ENCODE data around the gene PAOX.

The PAOX gene

GRCh38 chr10:133358162-133358924 is 20.7 kb upstream of the PAOX start:
- no CpG with 5 or more reads among the region's 41 CpGs for WGBS (ENCODE audit: extremely low coverage, insufficient coverage, insufficient read length)
- H3K9me3 ChIP-seq (ENCODE audit: insufficient read depth, low read depth, low read length), result peaks cover 2% of the 10 kb centered on the region
- no peak overlapping the region for H2AFZ ChIP-seq (ENCODE audit: insufficient read depth, low read length, poor library complexity)
- no peak overlapping the region for H3K18ac ChIP-seq (ENCODE audit: low read length)
- H3K36me3 ChIP-seq (ENCODE audit: control insufficient read depth in 1 of 2, insufficient read depth in 2 of 2, low read length in 2 of 2), result peaks cover 19 to 20% of the 10 kb centered on the region in 2 experiments
- H3K4me1 ChIP-seq (ENCODE audit: control insufficient read depth in 1 of 2, insufficient read depth in 2 of 2, low read length in 2 of 2), result peaks cover 8 to 9% of the 10 kb centered on the region in 2 experiments
- peaks cover 6% of the 10 kb centered on the region for H3K79me1 ChIP-seq (ENCODE audit: low read length)
- H3K4ac ChIP-seq (ENCODE audit: low read depth, low read length), result no peak overlapping the region
- H3K27me3 ChIP-seq (ENCODE audit: insufficient read depth, low read length), result no peaks in the 10 kb centered on the region
- H3K4me2 ChIP-seq (ENCODE audit: low read length), result no peak overlapping the region
- DNase-seq, result no peak
- H2BK5ac ChIP-seq (ENCODE audit: low read depth, low read length, poor library complexity), result no peak overlapping the region
- no peak overlapping the region for H3K14ac ChIP-seq (ENCODE audit: low read length)
- no peak overlapping the region for H2BK12ac ChIP-seq (ENCODE audit: low read length)
- no peak overlapping the region for H4K91ac ChIP-seq (ENCODE audit: low read depth, low read length)
- no peak overlapping the region for H3K9ac ChIP-seq (ENCODE audit: low read length)
- no peak overlapping the region for H2AK5ac ChIP-seq (ENCODE audit: low read length)
- no peak overlapping the region for H4K8ac ChIP-seq (ENCODE audit: low read depth, low read length)
- H3K79me2 ChIP-seq (ENCODE audit: control insufficient read depth, insufficient read depth, low read length, poor library complexity), result peaks cover 4% of the 10 kb centered on the region
- H3K4me3 ChIP-seq (ENCODE audit: low read depth, low read length), result no peak overlapping the region
- no peak overlapping the region for H2BK120ac ChIP-seq (ENCODE audit: insufficient read depth, low read length, poor library complexity)
- no peak overlapping the region for H3K23ac ChIP-seq (ENCODE audit: low read length)
- H3K27ac ChIP-seq (ENCODE audit: low read depth, low read length), result no peak overlapping the region
- no peak overlapping the region for H4K12ac ChIP-seq (ENCODE audit: low read depth, low read length)

- Histone ChIP-seq H3K4me2 (ENCODE audit: low read length) (no peak overlapping the region), H4K12ac (ENCODE audit: low read depth, low read length) (no peak overlapping the region), H3K4me3 (ENCODE audit: low read depth, low read length) (no peak overlapping the region), H3K27me3 (ENCODE audit: insufficient read depth, low read length) (no peaks in the 10 kb centered on the region), H3K79me1 (ENCODE audit: low read length) (peaks cover 6% of the 10 kb centered on the region), H4K91ac (ENCODE audit: low read depth, low read length) (no peak overlapping the region), H2BK12ac (ENCODE audit: low read length) (no peak overlapping the region), H2AFZ (ENCODE audit: insufficient read depth, low read length, poor library complexity) (no peak overlapping the region), H3K23ac (ENCODE audit: low read length) (no peak overlapping the region), H3K18ac (ENCODE audit: low read length) (no peak overlapping the region), H2BK120ac (ENCODE audit: insufficient read depth, low read length, poor library complexity) (no peak overlapping the region), H3K36me3 (ENCODE audit: control insufficient read depth in 1 of 2, insufficient read depth in 2 of 2, low read length in 2 of 2) (peaks cover 20% of the 10 kb centered on the region in 2 experiments), H4K8ac (ENCODE audit: low read depth, low read length) (no peak overlapping the region), H3K14ac (ENCODE audit: low read length) (no peak overlapping the region), H3K9me3 (ENCODE audit: insufficient read depth, low read depth, low read length) (peaks cover 2% of the 10 kb centered on the region), H2BK5ac (ENCODE audit: low read depth, low read length, poor library complexity) (no peak overlapping the region), H3K9ac (ENCODE audit: low read length) (no peak overlapping the region), H3K27ac (ENCODE audit: low read depth, low read length) (no peak overlapping the region), H2AK5ac (ENCODE audit: low read length) (no peak overlapping the region), H3K79me2 (ENCODE audit: control insufficient read depth, insufficient read depth, low read length, poor library complexity) (peaks cover 4% of the 10 kb centered on the region), H3K4ac (ENCODE audit: low read depth, low read length) (no peak overlapping the region), H3K4me1 (ENCODE audit: control insufficient read depth in 1 of 2, insufficient read depth in 2 of 2, low read length in 2 of 2) (peaks cover 8 to 9% of the 10 kb centered on the region in 2 experiments)
- DNase-seq, result no peak
- no CpG with 5 or more reads among the region's 11 CpGs for WGBS (ENCODE audit: extremely low coverage, insufficient coverage, insufficient read length)
Observed at GRCh38 chr10:133358925-133359310, 20.1 kb upstream of the PAOX start.

- Histone ChIP-seq H3K4me2 (ENCODE audit: low read length) (no peak overlapping the region), H3K4me1 (ENCODE audit: control insufficient read depth in 1 of 2, insufficient read depth in 2 of 2, low read length in 2 of 2) (peaks cover 8 to 9% of the 10 kb centered on the region in 2 experiments), H2BK12ac (ENCODE audit: low read length) (no peak overlapping the region), H2AFZ (ENCODE audit: insufficient read depth, low read length, poor library complexity) (no peak overlapping the region), H3K9ac (ENCODE audit: low read length) (no peak overlapping the region), H3K23ac (ENCODE audit: low read length) (no peak overlapping the region), H3K27me3 (ENCODE audit: insufficient read depth, low read length) (no peaks in the 10 kb centered on the region), H4K12ac (ENCODE audit: low read depth, low read length) (no peak overlapping the region), H3K27ac (ENCODE audit: low read depth, low read length) (no peak overlapping the region), H3K9me3 (ENCODE audit: insufficient read depth, low read depth, low read length) (peaks cover 2% of the 10 kb centered on the region), H3K18ac (ENCODE audit: low read length) (no peak overlapping the region), H3K79me1 (ENCODE audit: low read length) (peaks cover 6% of the 10 kb centered on the region), H2AK5ac (ENCODE audit: low read length) (no peak overlapping the region), H2BK120ac (ENCODE audit: insufficient read depth, low read length, poor library complexity) (no peak overlapping the region), H3K79me2 (ENCODE audit: control insufficient read depth, insufficient read depth, low read length, poor library complexity) (peaks cover 4% of the 10 kb centered on the region), H3K4ac (ENCODE audit: low read depth, low read length) (no peak overlapping the region), H3K14ac (ENCODE audit: low read length) (no peak overlapping the region), H3K4me3 (ENCODE audit: low read depth, low read length) (no peak overlapping the region), H4K8ac (ENCODE audit: low read depth, low read length) (no peak overlapping the region), H4K91ac (ENCODE audit: low read depth, low read length) (no peak overlapping the region), H2BK5ac (ENCODE audit: low read depth, low read length, poor library complexity) (no peak overlapping the region), H3K36me3 (ENCODE audit: control insufficient read depth in 1 of 2, insufficient read depth in 2 of 2, low read length in 2 of 2) (peaks cover 20 to 22% of the 10 kb centered on the region in 2 experiments)
- peak; percentile 24 to 47 for DNase-seq
- WGBS (ENCODE audit: extremely low coverage, insufficient coverage, insufficient read length), result no CpG with 5 or more reads among the region's 6 CpGs
Observed at GRCh38 chr10:133359554-133359971, 19.5 kb upstream of the PAOX start.

- Histone ChIP-seq H3K14ac (ENCODE audit: low read length) (no peak overlapping the region), H3K27me3 (ENCODE audit: insufficient read depth, low read length) (no peaks in the 10 kb centered on the region), H3K18ac (ENCODE audit: low read length) (no peak overlapping the region), H3K4me2 (ENCODE audit: low read length) (no peak overlapping the region), H3K9ac (ENCODE audit: low read length) (no peak overlapping the region), H3K9me3 (ENCODE audit: insufficient read depth, low read depth, low read length) (peaks cover 2% of the 10 kb centered on the region), H2BK12ac (ENCODE audit: low read length) (no peak overlapping the region), H4K12ac (ENCODE audit: low read depth, low read length) (no peak overlapping the region), H3K79me1 (ENCODE audit: low read length) (peaks cover 6% of the 10 kb centered on the region), H3K4me1 (ENCODE audit: control insufficient read depth in 1 of 2, insufficient read depth in 2 of 2, low read length in 2 of 2) (peaks cover 8 to 9% of the 10 kb centered on the region in 2 experiments), H3K4me3 (ENCODE audit: low read depth, low read length) (no peak overlapping the region), H4K91ac (ENCODE audit: low read depth, low read length) (no peak overlapping the region), H3K4ac (ENCODE audit: low read depth, low read length) (no peak overlapping the region), H3K36me3 (ENCODE audit: control insufficient read depth in 1 of 2, insufficient read depth in 2 of 2, low read length in 2 of 2) (peaks cover 26% of the 10 kb centered on the region in 2 experiments), H4K8ac (ENCODE audit: low read depth, low read length) (no peak overlapping the region), H2AFZ (ENCODE audit: insufficient read depth, low read length, poor library complexity) (no peak overlapping the region), H2BK120ac (ENCODE audit: insufficient read depth, low read length, poor library complexity) (no peak overlapping the region), H3K79me2 (ENCODE audit: control insufficient read depth, insufficient read depth, low read length, poor library complexity) (peaks cover 4% of the 10 kb centered on the region), H2BK5ac (ENCODE audit: low read depth, low read length, poor library complexity) (no peak overlapping the region), H2AK5ac (ENCODE audit: low read length) (no peak overlapping the region), H3K27ac (ENCODE audit: low read depth, low read length) (no peak overlapping the region), H3K23ac (ENCODE audit: low read length) (no peak overlapping the region)
- no CpG with 5 or more reads among the region's 17 CpGs for WGBS (ENCODE audit: extremely low coverage, insufficient coverage, insufficient read length)
- no peak for DNase-seq
Observed at GRCh38 chr10:133359972-133360610, 19.0 kb upstream of the PAOX start.

Data from trophoblast cell (in vitro differentiated cells and primary cell).